Neural cell (in vitro differentiated cells): ENCODE results near the gene NRP1. TPM values are rescaled to one million over a fixed set of nuclear protein-coding genes. Genes with fewer than 3 reads are reported as not detected.

Experiments
- H2AFZ ChIP-seq: fragments of 200-600, 300-800 bp; sonication (generic), shearing (Covaris generic); 2 replicates; pipeline ENCODE4 v1.6.0; 2014; ENCODE audit warnings: low read depth, mild to moderate bottlenecking, antibody characterized with exemption, low read length, moderate library complexity
- H3F3A ChIP-seq: fragments of 200-600 bp; shearing (Covaris generic); 2 replicates; pipeline ENCODE4 v1.6.1; 2016; ENCODE audit warnings: mild to moderate bottlenecking, moderate library complexity, mixed read lengths, antibody characterized with exemption, low read length; ENCODE audit not compliant: insufficient read depth, poor library complexity, severe bottlenecking
- H3K27ac ChIP-seq: fragments of 200-600, 300-800 bp; sonication (generic), shearing (Covaris generic); 2 replicates; pipeline ENCODE4 v1.5.1; 2014; ENCODE audit warnings: mild to moderate bottlenecking, low read length, moderate library complexity
- H3K27me3 ChIP-seq: fragments of 300-800, 200-600 bp; sonication (generic), shearing (Covaris generic); 2 replicates; pipeline ENCODE4 v1.6.0; 2014; ENCODE audit warnings: mild to moderate bottlenecking, low read depth, low read length, moderate library complexity; ENCODE audit not compliant: insufficient read depth
- H3K36me3 ChIP-seq: fragments of 300-800, 200-600 bp; sonication (generic), shearing (Covaris generic); 2 replicates; pipeline ENCODE4 v1.5.1; 2014; ENCODE audit warnings: mild to moderate bottlenecking, antibody characterized with exemption, low read length, moderate library complexity; ENCODE audit not compliant: insufficient read depth
- H3K4me2 ChIP-seq: fragments of 300-800, 200-600 bp; sonication (generic), shearing (Covaris generic); 2 replicates; pipeline ENCODE4 v1.6.0; 2014; ENCODE audit warnings: mild to moderate bottlenecking, low read length
- H3K4me3 ChIP-seq: fragments of 300-800, 200-600 bp; sonication (generic), shearing (Covaris generic); 2 replicates; pipeline ENCODE4 v1.5.1; 2014; ENCODE audit warnings: mild to moderate bottlenecking, low read length, moderate library complexity
- H3K79me2 ChIP-seq: fragments of 200-600 bp; shearing (Covaris generic); replicated peaks from 2 replicates; pipeline ENCODE4 v1.6.0; 2014; ENCODE audit warnings: mild to moderate bottlenecking, low read length, moderate library complexity; ENCODE audit not compliant: insufficient read depth
- H3K9ac ChIP-seq: fragments of 300-800, 200-600 bp; sonication (generic), shearing (Covaris generic); 2 replicates; pipeline ENCODE4 v1.6.1; 2016; ENCODE audit warnings: mild to moderate bottlenecking, low read length, mixed read lengths
- H3K9me2 ChIP-seq: fragments of 200-600 bp; shearing (Covaris generic); 2 replicates; pipeline ENCODE4 v1.6.1; 2016; ENCODE audit warnings: mild to moderate bottlenecking, low read length, mixed read lengths; ENCODE audit not compliant: insufficient read depth
- H3K9me3 ChIP-seq: fragments of 200-600, 300-800 bp; sonication (generic), shearing (Covaris generic); 2 replicates; pipeline ENCODE4 v1.6.1; 2016; ENCODE audit warnings: mild to moderate bottlenecking, mixed run types, low read length, moderate library complexity, mixed read lengths
- H4K20me1 ChIP-seq: fragments of 200-600 bp; shearing (Covaris generic); 2 replicates; pipeline ENCODE4 v1.6.1; 2016; ENCODE audit warnings: mild to moderate bottlenecking, mixed run types; ENCODE audit not compliant: insufficient read depth
- CTCF ChIP-seq: fragments of 450-650 bp; IDR thresholded peaks from 2 replicates; pipeline ENCODE4 v1.5.1; 2014; ENCODE audit warnings: antibody characterized with exemption, mild to moderate bottlenecking, moderate library complexity; ENCODE audit not compliant: poor library complexity, severe bottlenecking
- EP300 ChIP-seq: fragments of 450-650 bp; conservative IDR thresholded peaks from 2 replicates; pipeline ENCODE4 v1.6.1; 2014; ENCODE audit warnings: antibody characterized with exemption, mild to moderate bottlenecking, moderate library complexity; ENCODE audit not compliant: poor library complexity, severe bottlenecking
- EZH2 ChIP-seq: fragments of 200-600, 300-800 bp; shearing (Covaris generic), sonication (generic); IDR thresholded peaks from 2 replicates; pipeline ENCODE4 v1.6.1; 2014; ENCODE audit warnings: antibody characterized with exemption, low read length, borderline replicate concordance, mild to moderate bottlenecking; ENCODE audit not compliant: insufficient read depth, poor library complexity, severe bottlenecking
- MXI1 ChIP-seq: fragments of 450-650 bp; conservative IDR thresholded peaks from 2 replicates; pipeline ENCODE4 v1.6.1; 2014; ENCODE audit warnings: antibody characterized with exemption, mild to moderate bottlenecking; ENCODE audit not compliant: poor library complexity, severe bottlenecking
- POLR2AphosphoS5 ChIP-seq: IDR thresholded peaks from 2 replicates; pipeline ENCODE4 v1.6.1; 2012
- RAD21 ChIP-seq: fragments of 450-650 bp; conservative IDR thresholded peaks from 2 replicates; pipeline ENCODE4 v1.6.1; 2014; ENCODE audit warnings: antibody characterized with exemption, mild to moderate bottlenecking, moderate library complexity
- SMC3 ChIP-seq: fragments of 450-650 bp; conservative IDR thresholded peaks from 2 replicates; pipeline ENCODE4 v1.6.1; 2014; ENCODE audit warnings: antibody characterized with exemption, mild to moderate bottlenecking, moderate library complexity; ENCODE audit not compliant: poor library complexity
- TAF1 ChIP-seq: IDR thresholded peaks from 2 replicates; pipeline ENCODE4 v1.6.1; 2012; ENCODE audit warnings: low read depth
- polyA plus RNA-seq: library from polyadenylated mRNA; depleted of rRNA; stranded (reverse); fragments of >200 nt; gene quantifications from 2 replicates; pipeline ENCODE4 v1.2.3, GENCODE V29; 2014
- TF ChIP-seq, protein P1 (sequence below): IDR thresholded peaks from 2 replicates; pipeline ENCODE4 v1.6.1; 2012; ENCODE audit warnings: borderline replicate concordance

The NRP1 gene
- polyA plus RNA-seq, 1 donor from 2014 or later = 23.2 TPM

- no peak overlapping the region for H2AFZ ChIP-seq
- no peaks in the 10 kb centered on the region for H3K79me2 ChIP-seq
- TF ChIP-seq MXI1 = no peak
- TF ChIP-seq EP300 = no peak
- TF ChIP-seq TAF1 = no peak
- TF ChIP-seq, protein P1, sequence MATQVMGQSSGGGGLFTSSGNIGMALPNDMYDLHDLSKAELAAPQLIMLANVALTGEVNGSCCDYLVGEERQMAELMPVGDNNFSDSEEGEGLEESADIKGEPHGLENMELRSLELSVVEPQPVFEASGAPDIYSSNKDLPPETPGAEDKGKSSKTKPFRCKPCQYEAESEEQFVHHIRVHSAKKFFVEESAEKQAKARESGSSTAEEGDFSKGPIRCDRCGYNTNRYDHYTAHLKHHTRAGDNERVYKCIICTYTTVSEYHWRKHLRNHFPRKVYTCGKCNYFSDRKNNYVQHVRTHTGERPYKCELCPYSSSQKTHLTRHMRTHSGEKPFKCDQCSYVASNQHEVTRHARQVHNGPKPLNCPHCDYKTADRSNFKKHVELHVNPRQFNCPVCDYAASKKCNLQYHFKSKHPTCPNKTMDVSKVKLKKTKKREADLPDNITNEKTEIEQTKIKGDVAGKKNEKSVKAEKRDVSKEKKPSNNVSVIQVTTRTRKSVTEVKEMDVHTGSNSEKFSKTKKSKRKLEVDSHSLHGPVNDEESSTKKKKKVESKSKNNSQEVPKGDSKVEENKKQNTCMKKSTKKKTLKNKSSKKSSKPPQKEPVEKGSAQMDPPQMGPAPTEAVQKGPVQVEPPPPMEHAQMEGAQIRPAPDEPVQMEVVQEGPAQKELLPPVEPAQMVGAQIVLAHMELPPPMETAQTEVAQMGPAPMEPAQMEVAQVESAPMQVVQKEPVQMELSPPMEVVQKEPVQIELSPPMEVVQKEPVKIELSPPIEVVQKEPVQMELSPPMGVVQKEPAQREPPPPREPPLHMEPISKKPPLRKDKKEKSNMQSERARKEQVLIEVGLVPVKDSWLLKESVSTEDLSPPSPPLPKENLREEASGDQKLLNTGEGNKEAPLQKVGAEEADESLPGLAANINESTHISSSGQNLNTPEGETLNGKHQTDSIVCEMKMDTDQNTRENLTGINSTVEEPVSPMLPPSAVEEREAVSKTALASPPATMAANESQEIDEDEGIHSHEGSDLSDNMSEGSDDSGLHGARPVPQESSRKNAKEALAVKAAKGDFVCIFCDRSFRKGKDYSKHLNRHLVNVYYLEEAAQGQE = no peak
- TF ChIP-seq POLR2AphosphoS5 = no peak
- TF ChIP-seq EZH2 = no peak
- no peak for TF ChIP-seq RAD21
- no peak for TF ChIP-seq SMC3
- TF ChIP-seq CTCF = no peak
- no peak overlapping the region for H3K9ac ChIP-seq
- no peaks in the 10 kb centered on the region for H3K9me3 ChIP-seq
- no peaks in the 10 kb centered on the region for H3K9me2 ChIP-seq
- no peaks in the 10 kb centered on the region for H3F3A ChIP-seq
- H3K4me3 ChIP-seq = no peak overlapping the region
- H4K20me1 ChIP-seq = no peaks in the 10 kb centered on the region
- H3K27me3 ChIP-seq = no peaks in the 10 kb centered on the region
- no peak overlapping the region for H3K27ac ChIP-seq
- H3K36me3 ChIP-seq = no peaks in the 10 kb centered on the region
- no peak overlapping the region for H3K4me2 ChIP-seq
Measured at GRCh38 chr10:33371234-33371633, 36.8 kb upstream of the NRP1 start.

DNA sequence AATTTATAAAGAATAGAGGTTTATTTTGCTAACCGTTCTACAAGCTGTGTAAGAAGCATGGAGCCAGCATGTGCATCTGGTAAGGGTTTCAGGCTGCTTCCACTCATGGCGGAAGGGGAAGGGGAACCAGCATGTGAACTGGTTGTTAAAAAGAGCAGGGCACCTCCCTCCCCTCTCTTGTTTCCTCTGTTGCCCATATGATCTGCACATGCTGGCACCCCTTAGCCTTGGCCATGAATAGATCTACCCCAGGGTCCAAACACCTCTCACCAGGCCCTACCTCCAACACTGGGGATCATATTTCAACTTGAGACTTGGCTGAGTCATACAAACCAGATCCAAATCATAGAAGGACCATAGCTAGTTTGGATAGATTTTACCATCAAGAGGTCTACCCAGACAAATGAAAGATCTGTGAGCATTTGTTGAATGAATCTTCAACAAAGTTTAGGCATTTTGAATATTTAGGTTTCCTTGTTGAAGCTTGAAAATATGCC, 36.0 kb upstream of the NRP1 start:
- Histone ChIP-seq H3K9me3 (no peaks in the 10 kb centered on the region), H3K4me2 (no peak overlapping the region), H4K20me1 (no peaks in the 10 kb centered on the region), H3K9ac (no peak overlapping the region), H3K4me3 (no peak overlapping the region), H3K27ac (no peak overlapping the region), H3K79me2 (no peaks in the 10 kb centered on the region), H3K9me2 (no peaks in the 10 kb centered on the region), H3K36me3 (no peaks in the 10 kb centered on the region), H2AFZ (no peak overlapping the region), H3F3A (no peaks in the 10 kb centered on the region), H3K27me3 (no peaks in the 10 kb centered on the region)
- TF ChIP-seq POLR2AphosphoS5 (no peak), EP300 (no peak), SMC3 (no peak), EZH2 (no peak), TAF1 (no peak), CTCF (no peak), MXI1 (no peak), RAD21 (no peak)
- TF ChIP-seq, protein P1 = no peak
